ENCODE results near the gene IL32.
"Not testable (repeated sequence)": the region's sequence is repeated elsewhere in the genome, so short reads cannot be mapped to it uniquely, and the experiment has no call there.

IL32 gene

DNA sequence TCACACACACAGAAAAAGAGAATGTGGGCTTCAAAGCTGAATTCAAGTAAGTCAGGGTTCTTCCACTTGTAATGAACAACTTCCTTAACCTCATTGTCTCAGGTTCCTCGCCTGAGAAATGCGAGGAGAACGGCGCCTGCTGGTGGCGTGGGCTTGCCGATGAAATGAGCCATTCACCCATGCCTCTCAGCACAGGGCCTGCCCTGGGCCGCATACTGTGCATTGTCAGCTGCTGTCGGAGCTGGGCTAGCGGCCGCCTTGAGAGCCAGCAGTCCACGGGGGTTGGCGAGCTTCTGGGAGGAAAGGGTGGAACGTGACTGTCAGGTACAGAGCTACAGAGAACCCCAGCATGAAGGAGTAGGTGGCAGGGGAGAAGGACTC lies 12.1 kb upstream of the IL32 start:
- DNase-seq, result not testable (repeated sequence)

DNA sequence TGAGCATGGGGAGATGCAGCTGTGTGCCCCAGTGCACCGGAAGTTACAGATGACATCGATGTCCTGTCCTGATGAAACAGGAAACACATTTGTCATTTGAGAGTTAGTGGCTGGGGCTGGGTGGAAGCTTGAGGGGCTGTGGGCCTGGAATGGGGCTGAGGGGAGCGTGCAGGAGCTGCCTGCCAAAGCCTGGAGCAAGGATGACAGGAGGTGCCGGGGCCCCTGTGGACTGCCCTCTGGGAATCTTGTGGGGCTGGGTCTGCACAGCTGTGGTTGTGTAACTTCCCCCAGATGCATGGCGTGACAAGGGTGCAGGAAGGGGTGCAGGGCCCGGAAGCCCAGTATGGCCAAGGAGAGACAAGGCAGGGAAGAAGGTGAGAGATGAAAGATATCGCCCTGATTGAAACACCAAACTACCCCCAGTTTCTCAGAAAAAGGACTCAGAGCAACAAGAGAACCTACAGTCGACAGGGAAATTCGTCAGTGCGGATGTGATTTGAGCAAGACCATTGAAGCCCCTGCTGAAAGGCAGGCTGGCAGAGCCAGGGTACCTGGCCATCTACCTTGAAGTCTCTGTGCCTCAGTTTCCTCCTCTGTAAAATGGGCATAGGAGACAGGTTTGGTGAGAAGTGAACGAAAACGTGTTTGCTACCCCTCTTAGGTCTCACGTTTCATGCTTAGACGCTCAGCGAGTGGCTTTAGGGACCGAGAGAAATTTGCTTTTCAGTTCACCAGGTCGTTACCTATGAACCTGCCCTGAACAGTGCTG lies 10.3 kb upstream of the IL32 start:
- no peak for DNase-seq

DNA sequence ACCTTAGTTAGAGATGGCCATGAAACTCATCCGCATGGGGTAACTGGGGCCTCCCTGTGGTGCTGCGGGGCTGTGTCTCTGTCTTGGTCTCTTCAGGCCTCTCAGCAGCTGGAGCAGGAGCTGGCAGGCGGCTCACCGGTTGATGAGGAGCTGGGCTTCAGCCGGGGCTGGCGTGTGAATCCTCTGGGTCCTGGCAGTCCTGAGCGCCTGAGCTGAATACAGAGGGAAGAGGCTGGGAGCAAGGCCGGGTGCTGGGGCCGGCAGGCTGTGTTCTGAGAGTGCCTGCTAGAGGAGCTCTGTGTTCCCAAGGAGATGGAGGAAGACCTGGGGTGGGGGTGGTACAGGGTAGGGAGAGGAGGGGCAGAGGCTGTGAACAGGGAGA lies 9.7 kb upstream of the IL32 start:
- not testable (repeated sequence) for DNase-seq

DNA sequence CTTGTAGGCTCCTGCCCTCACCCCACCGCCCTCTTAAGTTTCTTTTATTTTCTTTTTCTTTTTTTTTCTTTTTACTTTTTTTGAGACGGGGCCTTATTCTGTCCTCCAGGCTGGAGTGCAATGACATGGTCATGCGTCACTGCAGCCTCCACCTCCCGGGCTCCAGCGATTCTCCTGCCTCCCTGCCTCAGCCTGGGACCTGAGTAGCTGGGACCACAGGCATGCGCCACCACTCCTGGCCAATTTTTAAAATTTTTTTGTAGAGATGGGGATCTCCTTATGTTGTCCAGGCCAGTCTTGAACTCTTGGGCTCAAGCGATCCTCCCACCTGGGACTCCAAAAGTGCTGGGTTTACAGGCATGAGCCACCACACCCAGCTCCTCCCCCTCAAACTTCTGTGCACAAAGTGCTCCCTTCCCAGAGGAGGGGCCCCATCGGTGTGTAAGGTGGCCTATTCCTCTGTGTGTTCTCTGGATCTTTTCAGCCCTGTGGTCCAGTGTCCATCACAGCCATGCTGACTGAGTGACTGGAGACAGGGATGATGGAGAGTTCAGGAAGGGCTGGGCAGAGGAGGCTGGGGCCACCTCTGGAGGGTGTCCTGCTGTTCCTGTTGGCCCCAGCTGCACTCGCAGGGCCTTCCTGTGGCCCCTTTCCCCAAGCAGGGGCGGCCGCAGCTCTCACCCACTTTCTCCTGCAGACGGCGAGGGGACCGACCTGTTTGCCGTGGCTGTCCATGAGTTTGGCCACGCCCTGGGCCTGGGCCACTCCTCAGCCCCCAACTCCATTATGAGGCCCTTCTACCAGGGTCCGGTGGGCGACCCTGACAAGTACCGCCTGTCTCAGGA lies 8.9 kb upstream of the IL32 start:
- DNase-seq, result no peak

DNA sequence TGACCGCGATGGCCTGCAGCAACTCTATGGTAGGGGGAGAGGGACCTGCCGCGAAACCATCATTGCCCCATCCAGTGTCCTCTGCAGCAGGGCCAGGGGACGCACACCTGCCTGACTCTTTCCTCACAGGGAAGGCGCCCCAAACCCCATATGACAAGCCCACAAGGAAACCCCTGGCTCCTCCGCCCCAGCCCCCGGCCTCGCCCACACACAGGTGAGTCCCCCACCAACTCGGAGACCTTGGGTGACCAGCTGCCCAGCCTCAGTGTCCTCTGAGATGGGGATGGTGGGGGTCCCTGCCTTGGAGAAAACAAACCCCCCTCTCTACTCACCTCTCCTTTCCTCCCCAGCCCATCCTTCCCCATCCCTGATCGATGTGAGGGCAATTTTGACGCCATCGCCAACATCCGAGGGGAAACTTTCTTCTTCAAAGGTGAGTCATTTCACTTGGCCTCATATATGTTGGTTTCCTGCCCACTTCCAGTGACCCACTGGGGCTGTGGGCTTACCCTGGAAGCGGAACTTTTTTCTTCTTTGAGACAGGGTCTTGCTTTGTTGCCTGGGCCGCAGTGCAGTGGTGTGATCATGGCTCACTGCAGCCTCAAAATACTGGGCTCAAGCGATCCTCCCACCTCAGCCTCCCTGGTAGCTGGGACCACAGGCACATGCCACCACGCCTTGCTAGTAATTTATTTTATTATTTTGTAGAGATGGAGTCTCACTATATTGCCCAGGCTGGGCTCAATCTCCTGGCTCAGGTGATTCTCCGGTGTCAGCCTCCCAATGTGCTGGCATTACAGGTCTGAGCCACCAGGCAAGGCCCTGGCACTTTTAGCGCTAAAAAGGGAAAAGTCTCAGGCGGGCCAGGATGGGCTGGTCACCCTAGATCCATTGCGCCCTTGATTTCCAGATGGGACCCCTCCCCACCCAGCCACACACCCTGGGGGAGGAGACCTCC lies 8.0 kb upstream of the IL32 start:
- no peak for DNase-seq

DNA sequence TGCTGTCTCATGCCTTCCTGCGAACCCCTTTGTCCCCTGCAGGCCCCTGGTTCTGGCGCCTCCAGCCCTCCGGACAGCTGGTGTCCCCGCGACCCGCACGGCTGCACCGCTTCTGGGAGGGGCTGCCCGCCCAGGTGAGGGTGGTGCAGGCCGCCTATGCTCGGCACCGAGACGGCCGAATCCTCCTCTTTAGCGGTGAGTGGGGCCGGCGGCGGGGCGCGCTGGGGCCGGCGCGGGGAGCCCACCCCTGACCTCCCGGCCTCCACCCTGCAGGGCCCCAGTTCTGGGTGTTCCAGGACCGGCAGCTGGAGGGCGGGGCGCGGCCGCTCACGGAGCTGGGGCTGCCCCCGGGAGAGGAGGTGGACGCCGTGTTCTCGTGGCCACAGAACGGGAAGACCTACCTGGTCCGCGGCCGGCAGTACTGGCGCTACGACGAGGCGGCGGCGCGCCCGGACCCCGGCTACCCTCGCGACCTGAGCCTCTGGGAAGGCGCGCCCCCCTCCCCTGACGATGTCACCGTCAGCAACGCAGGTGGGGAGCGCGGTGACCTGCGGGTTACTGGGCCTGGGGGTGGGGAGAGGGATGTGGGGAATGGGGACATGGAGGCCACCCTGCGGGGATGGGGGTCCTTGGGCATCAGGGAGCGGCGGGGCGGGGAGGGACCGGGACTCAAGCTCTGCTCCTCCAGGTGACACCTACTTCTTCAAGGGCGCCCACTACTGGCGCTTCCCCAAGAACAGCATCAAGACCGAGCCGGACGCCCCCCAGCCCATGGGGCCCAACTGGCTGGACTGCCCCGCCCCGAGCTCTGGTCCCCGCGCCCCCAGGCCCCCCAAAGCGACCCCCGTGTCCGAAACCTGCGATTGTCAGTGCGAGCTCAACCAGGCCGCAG lies 7.1 kb upstream of the IL32 start:
- peak; percentile 45 for DNase-seq

DNA sequence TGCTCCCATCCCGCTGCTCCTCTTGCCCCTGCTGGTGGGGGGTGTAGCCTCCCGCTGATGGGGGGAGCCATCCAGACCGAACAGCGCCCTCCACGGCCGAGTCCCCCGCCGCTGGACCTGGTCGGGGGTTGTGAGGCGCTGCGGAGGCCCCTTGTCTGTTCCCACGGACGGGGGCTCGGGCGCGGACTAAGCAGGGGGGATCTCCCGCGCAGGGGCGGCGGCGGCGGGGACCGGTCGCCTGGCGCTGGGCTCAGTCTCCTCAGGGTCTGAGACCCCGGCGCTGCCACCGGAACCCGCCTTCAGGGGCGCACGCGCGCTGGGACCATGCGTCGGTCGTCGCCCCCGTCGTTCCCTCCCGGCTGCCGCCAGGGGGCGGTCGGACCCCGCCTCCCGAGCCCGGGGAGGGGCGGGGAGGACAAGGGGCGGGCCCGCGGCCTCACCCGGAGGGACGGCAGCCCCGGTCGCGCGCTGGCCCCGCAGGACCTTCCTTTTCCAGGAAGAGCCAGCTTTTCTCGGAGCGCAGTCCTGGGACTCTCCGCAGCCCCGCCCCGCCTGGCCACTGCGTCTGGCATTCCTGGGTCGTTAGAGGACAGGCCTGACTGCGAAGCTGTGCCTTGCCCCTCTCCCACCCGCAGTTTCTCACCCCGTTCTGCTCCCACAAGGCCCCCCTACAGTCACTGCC lies 6.3 kb upstream of the IL32 start:
- peak; percentile 87 for DNase-seq

DNA sequence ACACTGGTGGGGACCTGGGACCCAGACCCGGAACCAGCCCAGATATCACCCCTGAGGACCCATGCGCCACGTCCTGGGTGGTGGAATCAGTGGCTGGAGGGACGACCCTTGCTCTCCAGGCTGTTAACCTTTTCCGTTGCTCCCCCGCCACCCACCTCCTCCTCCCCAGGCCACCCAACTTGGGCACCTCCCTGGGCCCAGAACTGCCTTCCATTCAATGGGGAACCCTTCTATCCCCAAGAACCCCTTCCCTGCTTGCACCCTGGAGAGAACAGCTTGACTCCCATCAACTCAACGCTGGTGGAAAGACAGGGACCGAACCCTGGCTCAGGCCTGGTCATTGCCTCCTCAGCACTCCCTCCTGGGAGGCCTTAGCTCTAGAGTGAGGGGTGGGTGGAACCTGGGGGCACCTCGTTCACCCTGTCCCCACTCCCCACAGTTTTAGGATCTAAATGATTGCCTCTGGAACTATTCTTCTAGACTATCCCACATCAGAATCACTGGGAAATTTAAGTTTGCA lies 5.7 kb upstream of the IL32 start:
- DNase-seq, result no peak

DNA sequence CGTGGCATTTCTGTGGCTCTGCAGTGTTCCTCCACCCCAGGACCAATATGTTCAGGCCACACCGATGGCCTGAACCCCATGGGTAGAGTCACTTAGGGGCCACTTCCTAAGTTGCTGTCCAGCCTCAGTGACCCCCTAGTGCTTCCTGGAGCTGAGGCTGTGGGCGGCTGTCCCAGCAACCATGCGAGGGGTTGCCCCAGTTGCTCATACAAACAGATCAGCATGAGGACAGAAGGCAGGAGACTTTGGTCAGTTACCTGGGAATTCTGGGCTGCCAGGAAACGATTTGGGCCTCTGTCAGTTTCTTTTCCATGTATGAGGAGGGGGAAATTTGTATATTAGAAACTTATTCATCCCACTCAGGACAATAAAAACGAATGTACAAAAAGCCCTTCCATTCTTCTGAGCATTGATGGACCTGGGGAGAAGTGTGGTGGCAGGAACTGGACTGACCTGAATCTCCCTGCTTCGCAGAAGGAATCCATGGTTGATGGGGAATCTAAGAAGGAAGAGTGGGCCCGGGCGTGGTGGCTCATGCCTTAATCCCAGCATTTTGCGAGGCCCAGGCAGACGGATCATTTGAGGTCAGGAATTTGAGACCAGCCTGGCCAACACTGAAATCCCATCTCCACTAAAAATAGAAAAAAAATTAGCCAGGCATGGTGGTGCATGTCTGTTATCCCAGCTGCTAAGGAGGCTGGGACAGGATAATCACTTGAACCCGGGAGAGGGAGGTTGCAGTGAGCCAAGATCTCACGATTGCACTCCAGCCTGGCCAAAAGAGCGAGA lies 4.9 kb upstream of the IL32 start:
- no peak for DNase-seq

DNA sequence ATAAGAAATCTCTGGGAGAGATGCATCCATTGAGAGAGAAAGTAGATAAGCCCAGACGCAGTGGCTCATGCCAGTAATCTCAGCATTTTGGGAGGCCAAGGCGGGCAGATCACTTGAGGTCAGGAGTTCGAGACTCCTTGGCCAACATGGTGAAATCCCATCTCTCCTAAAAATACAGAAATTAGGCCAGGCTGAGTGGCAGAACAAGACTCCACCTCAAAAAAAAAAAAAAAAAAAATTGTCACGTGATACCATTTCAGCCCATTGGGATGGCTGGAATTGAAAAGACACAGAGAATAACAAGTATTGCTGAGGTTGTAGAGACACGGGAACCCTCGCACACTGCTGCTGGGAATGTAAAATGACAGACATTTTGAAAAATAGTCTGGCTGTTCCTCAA lies 2.9 kb upstream of the IL32 start:
- DNase-seq, result no peak

DNA sequence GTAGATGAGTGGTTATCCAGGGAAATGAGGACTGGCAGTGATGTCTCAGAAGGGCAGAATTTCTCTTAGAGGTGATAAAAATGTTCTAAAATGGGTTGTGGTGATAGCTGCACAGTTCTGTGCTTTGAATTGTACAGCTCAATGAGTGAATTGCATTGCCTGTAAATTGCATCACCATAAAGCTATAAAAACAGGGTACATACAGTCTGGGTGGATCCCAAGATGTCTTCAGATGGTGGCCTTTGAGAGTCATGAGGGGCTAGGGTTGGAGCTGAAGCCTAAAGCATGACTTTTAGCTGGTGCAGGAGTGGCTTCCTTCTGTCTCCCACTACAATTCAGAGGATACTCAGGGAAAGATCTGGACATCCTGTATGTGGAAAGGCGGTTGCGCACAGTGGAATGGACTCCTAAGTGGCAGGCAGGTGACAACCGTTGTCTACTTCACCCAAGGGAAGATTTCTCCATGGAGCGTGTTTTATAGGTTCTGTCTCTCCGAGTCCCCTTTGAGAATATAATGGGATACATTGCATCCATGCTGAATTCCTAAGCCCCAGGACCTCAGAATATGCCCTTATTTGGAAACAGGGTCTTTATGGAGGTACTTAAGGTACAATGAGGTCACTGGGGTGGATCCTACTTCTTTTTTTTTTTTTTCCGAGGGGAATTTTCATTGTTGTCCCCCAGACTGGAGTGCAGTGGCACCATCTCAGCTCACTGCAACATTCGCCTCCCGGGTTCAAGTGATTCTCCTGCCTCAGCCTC lies 1.6 kb upstream of the IL32 start:
- no peak for DNase-seq

DNA sequence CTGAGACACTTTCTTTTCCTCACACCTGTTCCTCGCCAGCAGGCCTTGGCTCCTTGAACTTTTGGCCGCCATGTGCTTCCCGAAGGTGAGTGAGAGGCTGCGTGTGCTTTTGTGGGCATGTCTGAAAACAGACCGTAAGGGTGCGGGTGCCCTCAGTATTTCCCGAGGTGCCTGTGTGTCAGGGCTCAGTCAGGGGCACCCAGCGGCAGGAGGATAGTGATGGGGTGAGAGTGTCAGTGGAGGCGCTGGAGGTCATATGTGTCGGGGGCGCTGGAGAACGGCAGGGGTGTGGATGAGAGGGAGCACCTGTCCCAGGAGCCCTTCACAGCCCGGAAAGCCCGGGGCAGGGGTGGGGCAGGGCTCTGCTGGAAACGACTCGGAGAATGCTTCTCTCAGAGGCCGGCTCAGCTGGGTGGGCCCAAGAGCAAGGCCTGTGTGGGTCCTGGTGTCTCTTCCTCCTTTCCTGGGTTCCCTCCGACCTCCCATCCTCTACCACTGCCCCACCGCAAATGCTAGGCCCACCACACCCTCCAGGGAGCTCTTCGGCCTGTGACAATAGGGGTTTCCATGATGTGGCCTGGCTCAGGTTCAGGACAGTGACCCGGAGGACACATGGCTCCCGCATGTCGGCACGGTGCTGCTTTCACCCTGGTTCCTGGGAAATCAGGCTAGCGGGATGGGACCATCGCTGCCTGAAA lies 451 bp downstream of the IL32 start:
- DNase-seq, result no peak

DNA sequence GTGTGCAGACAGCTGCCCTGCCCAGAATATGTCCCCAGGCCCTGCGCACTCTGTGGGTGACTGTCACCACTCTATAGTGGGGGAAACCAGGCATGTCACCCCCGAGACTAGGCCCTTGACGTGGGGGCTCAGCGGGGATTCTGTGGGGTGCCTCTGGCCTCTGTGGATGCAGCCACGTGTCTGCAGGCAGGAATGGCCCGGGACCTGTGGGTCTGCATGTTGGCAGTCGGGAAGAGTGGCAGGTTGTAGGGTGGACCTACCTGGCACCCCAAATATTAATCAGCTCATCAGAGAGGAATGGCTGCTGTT lies 954 bp downstream of the IL32 start:
- DNase-seq, result no peak

DNA sequence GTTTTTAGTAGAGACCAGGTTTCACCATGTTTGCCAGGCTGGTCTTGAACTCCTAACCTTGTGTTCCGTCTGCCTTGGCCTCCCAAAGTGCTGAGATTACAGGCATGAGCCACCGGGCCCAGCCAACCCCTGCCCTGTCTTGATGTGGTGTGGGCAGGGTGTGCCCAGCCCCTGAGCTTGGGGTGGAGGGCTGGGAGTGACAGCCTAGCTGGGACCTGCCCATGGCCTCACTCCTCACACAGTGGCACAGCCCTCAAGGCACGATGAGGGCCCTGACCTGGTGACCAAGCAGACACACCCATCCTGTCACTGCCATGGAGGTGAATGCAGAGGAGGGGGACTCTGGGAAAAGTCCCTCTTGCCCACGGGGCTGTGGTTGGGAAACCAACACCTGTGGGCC lies 3.0 kb downstream of the IL32 start:
- no peak for DNase-seq

DNA sequence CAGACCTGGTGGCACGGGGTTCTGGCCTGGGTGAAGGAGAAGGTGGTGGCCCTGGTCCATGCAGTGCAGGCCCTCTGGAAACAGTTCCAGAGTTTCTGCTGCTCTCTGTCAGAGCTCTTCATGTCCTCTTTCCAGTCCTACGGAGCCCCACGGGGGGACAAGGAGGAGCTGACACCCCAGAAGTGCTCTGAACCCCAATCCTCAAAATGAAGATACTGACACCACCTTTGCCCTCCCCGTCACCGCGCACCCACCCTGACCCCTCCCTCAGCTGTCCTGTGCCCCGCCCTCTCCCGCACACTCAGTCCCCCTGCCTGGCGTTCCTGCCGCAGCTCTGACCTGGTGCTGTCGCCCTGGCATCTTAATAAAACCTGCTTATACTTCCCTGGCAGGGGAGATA lies 3.7 kb downstream of the IL32 start:
- not testable (repeated sequence) for DNase-seq

DNA sequence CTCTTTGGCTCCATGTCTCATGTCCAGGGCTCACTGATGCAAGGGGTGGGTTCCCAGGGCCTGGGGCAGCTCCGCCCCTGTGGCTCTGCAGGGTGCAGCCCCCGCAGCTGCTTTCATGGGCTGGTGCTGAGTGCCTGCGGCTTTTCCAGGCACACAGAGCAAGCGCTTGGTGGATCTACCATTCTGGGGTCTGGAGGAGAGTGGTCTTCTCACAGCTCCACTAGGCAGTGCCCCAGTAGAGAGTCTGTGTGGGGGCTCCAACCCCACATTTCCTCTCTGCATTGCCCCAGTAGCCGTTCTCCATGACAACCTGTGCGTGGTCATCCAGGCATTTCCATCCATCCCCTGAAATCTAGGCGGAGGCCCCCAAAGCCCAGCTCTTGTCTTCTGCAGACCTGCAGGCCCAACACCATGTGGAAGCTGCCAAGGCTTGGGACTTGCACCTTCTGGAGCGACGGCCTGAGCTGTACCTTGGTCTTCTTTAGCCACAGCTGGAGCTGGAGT lies 5.2 kb downstream of the IL32 start:
- no peak for DNase-seq

DNA sequence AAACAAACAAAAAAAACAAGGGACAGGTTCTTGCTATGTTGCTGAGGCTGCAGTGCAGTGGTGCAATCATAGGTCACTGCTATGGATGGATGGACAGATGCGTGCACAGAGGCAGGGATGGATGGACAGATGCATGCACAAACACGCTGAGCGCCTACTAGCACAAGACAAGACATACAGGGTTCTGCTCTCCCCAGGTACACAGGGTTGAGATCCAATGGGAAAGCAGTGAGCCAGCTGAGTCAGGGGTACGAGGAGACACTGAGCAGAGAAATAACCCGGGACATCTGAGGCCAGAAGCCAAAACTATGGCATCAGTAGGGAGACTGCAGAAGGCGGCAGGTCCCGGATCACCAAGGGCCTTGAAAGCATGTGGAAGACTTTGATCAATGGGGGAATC lies 6.2 kb downstream of the IL32 start:
- no peak for DNase-seq

DNA sequence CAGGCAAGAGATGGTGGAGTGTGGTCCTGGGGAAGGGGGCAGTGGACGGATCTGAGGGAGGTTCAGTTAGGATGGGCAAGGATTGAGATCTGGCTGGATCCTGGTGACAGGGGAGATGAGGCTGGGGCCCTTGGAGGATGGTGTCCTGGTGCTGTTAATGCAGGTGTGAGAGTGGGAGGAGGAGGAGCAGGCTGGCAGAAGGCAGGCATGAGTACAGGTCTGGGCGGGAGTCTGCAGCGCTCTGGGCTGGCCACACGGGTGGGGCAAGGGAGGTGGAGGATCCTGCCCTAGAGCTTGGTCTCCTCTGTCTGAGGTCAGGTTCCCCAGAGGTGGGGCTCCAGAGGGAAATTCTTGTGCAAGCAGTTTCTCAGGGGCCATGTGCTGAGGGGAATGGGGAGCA lies 6.7 kb downstream of the IL32 start:
- DNase-seq, result not testable (repeated sequence)

All from fibroblast of skin of right biceps (primary cell).